H1 (cell line): ENCODE measurements around the gene LDLRAD4. TPM values are rescaled to one million over a fixed set of nuclear protein-coding genes. Genes with fewer than 3 reads are reported as not detected.

ENCODE experiments used
- CEBPB ChIP-seq: IDR thresholded peaks from 2 replicates; pipeline ENCODE4 v1.6.1; 2012; ENCODE audit warnings: low read depth, low read length
- CREB1 ChIP-seq: IDR thresholded peaks from 2 replicates; pipeline ENCODE4 v1.6.1; 2012; ENCODE audit warnings: inconsistent platforms
- EP300 ChIP-seq, 2 experiments: IDR thresholded peaks; 1 replicate in 1 of 2; 2 replicates in 1 of 2; pipeline ENCODE4 v1.6.1; 2011 to 2012; ENCODE audit warnings: low read depth in 2 of 2, low read length in 2 of 2, mild to moderate bottlenecking in 2 of 2, borderline replicate concordance in 1 of 2, inconsistent platforms in 1 of 2, moderate library complexity in 1 of 2
- NRF1 ChIP-seq: IDR thresholded peaks from 2 replicates; pipeline ENCODE4 v1.6.1; 2011; ENCODE audit warnings: mild to moderate bottlenecking, low read depth, low read length, improper control_type of control experiment
- SAP30 ChIP-seq: fragments of 300-600 bp; sonication (generic); IDR thresholded peaks from 2 replicates; pipeline ENCODE4 v1.7.1; 2012; ENCODE audit warnings: low read length, moderate library complexity, mild to moderate bottlenecking, inconsistent platforms; ENCODE audit not compliant: insufficient read depth, insufficient replicate concordance
- TBP ChIP-seq: IDR thresholded peaks from 2 replicates; pipeline ENCODE4 v1.6.1; 2011; ENCODE audit warnings: low read depth, low read length, improper control_type of control experiment
- polyA plus RNA-seq, 7 experiments: library from polyadenylated mRNA; depleted of rRNA in 3 of 7; stranded (reverse) in 5 of 7; unstranded in 2 of 7; fragments of >200 nt in 5 of 7; fragments of 200-250 nt in 2 of 7; gene quantifications; 1 replicate in 5 of 7; 2 replicates in 1 of 7; 4 replicates in 1 of 7; pipeline versions ENCODE4 v1.2.1 to v1.2.3, GENCODE V29; 2011 to 2013; ENCODE audit warnings: missing spikeins in 2 of 7, mixed read lengths in 2 of 7
- total RNA-seq: library from RNA; stranded (reverse); fragmentation: NEBNext Ultra II Directional; extraction: Animal tissue kit (Norgen Biotek cat#: 25700); gene quantifications from 2 replicates; pipeline ENCODE4 v1.2.1, GENCODE V29; 2021
- TF ChIP-seq, protein P1 (sequence below): IDR thresholded peaks from 2 replicates; pipeline ENCODE4 v1.6.1; 2012; ENCODE audit warnings: low read length, inconsistent platforms

The LDLRAD4 gene
- total and polyA plus RNA-seq, 2 of the 8 experiments (the other 6 are each of a cell fraction or from before 2014, with no cell fraction given) = 0.77 to 1.4 TPM

DNA sequence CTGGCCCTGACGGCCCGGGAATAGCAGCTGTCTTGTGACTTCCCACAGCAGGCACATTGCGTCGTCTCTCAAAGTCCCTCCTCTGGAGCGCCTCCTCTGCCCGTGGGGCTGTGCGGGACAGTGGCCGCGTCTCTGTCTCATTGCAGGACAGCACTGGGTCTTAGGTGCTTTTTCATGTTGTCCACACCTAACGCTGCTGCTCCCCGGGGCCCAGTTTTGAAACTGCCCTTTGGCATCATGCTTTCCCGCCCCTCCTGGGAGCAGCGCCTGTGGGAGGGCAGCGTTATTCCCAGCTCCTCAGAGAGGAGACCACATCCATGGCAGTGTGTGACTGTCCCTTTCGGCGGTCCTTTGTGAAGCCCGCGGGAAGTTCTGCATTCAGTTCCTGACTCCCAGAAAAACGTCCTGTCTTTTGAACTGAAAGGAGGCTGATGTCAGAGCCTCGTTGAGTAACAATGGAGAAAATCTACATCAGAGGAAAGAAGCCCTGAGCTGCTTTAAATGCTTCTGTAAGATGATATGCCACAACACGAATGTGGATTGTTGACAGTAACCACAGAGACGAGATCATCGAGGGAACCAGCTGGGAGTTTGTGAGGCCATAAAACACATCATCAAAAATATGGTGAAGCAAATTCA, 281.8 kb downstream of the LDLRAD4 start (continued):
- no peak for TF ChIP-seq NRF1
- TF ChIP-seq SAP30 = no peak
- TF ChIP-seq TBP = 0 out of 2 replicates have a peak, but pooled peaks have one; percentile 12
- TF ChIP-seq CREB1 = peak; percentile 14; the same call in 1 of the 2 replicates
- TF ChIP-seq, protein P1, sequence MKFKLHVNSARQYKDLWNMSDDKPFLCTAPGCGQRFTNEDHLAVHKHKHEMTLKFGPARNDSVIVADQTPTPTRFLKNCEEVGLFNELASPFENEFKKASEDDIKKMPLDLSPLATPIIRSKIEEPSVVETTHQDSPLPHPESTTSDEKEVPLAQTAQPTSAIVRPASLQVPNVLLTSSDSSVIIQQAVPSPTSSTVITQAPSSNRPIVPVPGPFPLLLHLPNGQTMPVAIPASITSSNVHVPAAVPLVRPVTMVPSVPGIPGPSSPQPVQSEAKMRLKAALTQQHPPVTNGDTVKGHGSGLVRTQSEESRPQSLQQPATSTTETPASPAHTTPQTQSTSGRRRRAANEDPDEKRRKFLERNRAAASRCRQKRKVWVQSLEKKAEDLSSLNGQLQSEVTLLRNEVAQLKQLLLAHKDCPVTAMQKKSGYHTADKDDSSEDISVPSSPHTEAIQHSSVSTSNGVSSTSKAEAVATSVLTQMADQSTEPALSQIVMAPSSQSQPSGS = no peak
- TF ChIP-seq CEBPB = peak; percentile 32; the same call in 1 of the 2 replicates
- TF ChIP-seq EP300 (IDR thresholded peaks at IDR 0.05; ENCODE audit: borderline replicate concordance in 1 of 2, low read depth in 2 of 2, low read length in 2 of 2) = no peak
- TF ChIP-seq, all 59 proteins: peak for 11
